Measurements from ENCODE around the gene SLC9A3.
A peak's percentile ranks its signal among the peaks of the same experiment; 100 is the strongest.

The SLC9A3 gene

GRCh38 chr5:561408-561807 is 37.2 kb upstream of the SLC9A3 start:
- ATAC-seq, result peak; percentile 31; the same call in 1 of the 3 replicates
- no peak for TF ChIP-seq ISL1 (CRISPR knock-in tag; IDR thresholded peaks at IDR 0.05)
- no peak for TF ChIP-seq POU6F1 (CRISPR knock-in tag; IDR thresholded peaks at IDR 0.05; ENCODE audit: borderline replicate concordance, low read depth)
- no peak for TF ChIP-seq OSR1 (CRISPR knock-in tag; IDR thresholded peaks at IDR 0.05)

GRCh38 chr5:560792-561166 is 36.5 kb upstream of the SLC9A3 start:
- TF ChIP-seq TCF4 (CRISPR knock-in tag; IDR thresholded peaks at IDR 0.05; ENCODE audit: borderline replicate concordance) (no peak), ZC3H10 (CRISPR knock-in tag; IDR thresholded peaks at IDR 0.05) (no peak), OSR1 (CRISPR knock-in tag; IDR thresholded peaks at IDR 0.05) (no peak), ARNTL (CRISPR knock-in tag; IDR thresholded peaks at IDR 0.05; ENCODE audit: borderline replicate concordance, low read depth) (no peak), ZNF565 (CRISPR knock-in tag; conservative IDR thresholded peaks at IDR 0.05; ENCODE audit: low read depth) (no peak), CSRNP3 (CRISPR knock-in tag; IDR thresholded peaks at IDR 0.05) (no peak), PATZ1 (CRISPR knock-in tag; IDR thresholded peaks at IDR 0.05; ENCODE audit: borderline replicate concordance) (no peak), ZNF8 (CRISPR knock-in tag; IDR thresholded peaks at IDR 0.05) (no peak), TOX (CRISPR knock-in tag; IDR thresholded peaks at IDR 0.05; ENCODE audit: borderline replicate concordance) (no peak), ZFP3 (CRISPR knock-in tag; IDR thresholded peaks at IDR 0.05) (no peak)
- ATAC-seq, result no peak

GRCh38 chr5:558871-559503 is 34.7 kb upstream of the SLC9A3 start:
- TF ChIP-seq PPARA (CRISPR knock-in tag; IDR thresholded peaks at IDR 0.05; ENCODE audit: borderline replicate concordance) (no peak), RARB (CRISPR knock-in tag; IDR thresholded peaks at IDR 0.05) (no peak), PATZ1 (CRISPR knock-in tag; IDR thresholded peaks at IDR 0.05; ENCODE audit: borderline replicate concordance) (no peak), CSDC2 (CRISPR knock-in tag; IDR thresholded peaks at IDR 0.05) (no peak), ZNF70 (CRISPR knock-in tag; IDR thresholded peaks at IDR 0.05) (no peak), ZFP30 (CRISPR knock-in tag; IDR thresholded peaks at IDR 0.05) (no peak), ARNTL (CRISPR knock-in tag; IDR thresholded peaks at IDR 0.05; ENCODE audit: borderline replicate concordance, low read depth) (no peak), CREB5 (CRISPR knock-in tag; IDR thresholded peaks at IDR 0.05; ENCODE audit: low read depth) (no peak), ZFP3 (CRISPR knock-in tag; IDR thresholded peaks at IDR 0.05) (no peak), GLIS3 (CRISPR knock-in tag; IDR thresholded peaks at IDR 0.05) (no peak), BACH2 (CRISPR knock-in tag; IDR thresholded peaks at IDR 0.05; ENCODE audit: borderline replicate concordance) (no peak), CSRNP3 (CRISPR knock-in tag; IDR thresholded peaks at IDR 0.05) (no peak), ZNF565 (CRISPR knock-in tag; conservative IDR thresholded peaks at IDR 0.05; ENCODE audit: low read depth) (no peak), ISL1 (CRISPR knock-in tag; IDR thresholded peaks at IDR 0.05) (no peak), ZC3H10 (CRISPR knock-in tag; IDR thresholded peaks at IDR 0.05) (no peak), TCF4 (CRISPR knock-in tag; IDR thresholded peaks at IDR 0.05; ENCODE audit: borderline replicate concordance) (no peak), TOX (CRISPR knock-in tag; IDR thresholded peaks at IDR 0.05; ENCODE audit: borderline replicate concordance) (no peak), OSR1 (CRISPR knock-in tag; IDR thresholded peaks at IDR 0.05) (no peak), SNAI2 (CRISPR knock-in tag; IDR thresholded peaks at IDR 0.05) (no peak), POU6F1 (CRISPR knock-in tag; IDR thresholded peaks at IDR 0.05; ENCODE audit: borderline replicate concordance, low read depth) (no peak)
- no peak for ATAC-seq

Measured in SK-N-SH treated with all-trans-retinoic acid at 6 μM for 48 hours (cell line).